Uterus (tissue), 2 donors: ENCODE data around the gene NKX2-2.

Source experiments
- CTCF ChIP-seq, 4 experiments: fragments of 200-600 bp in 2 of 4; fragments of 450-650 bp in 2 of 4; sonication (generic) in 2 of 4; IDR thresholded peaks; one replicate each; pipeline ENCODE4 v1.5.1; 2016 to 2019; ENCODE audit warnings: antibody characterized with exemption in 4 of 4, mild to moderate bottlenecking in 2 of 4, moderate library complexity in 1 of 4
- POLR2A ChIP-seq, 2 donors: fragments of 450-650 bp; IDR thresholded peaks; one replicate each; pipeline ENCODE4 v1.6.1; 2016; ENCODE audit warnings: antibody characterized with exemption in 2 of 2, mild to moderate bottlenecking in 1 of 2, moderate library complexity in 1 of 2

GRCh38 chr20:21503345-21503744 lies 10.5 kb downstream of the NKX2-2 start:
- TF ChIP-seq CTCF (IDR thresholded peaks at IDR 0.05) = no peak
- TF ChIP-seq POLR2A (IDR thresholded peaks at IDR 0.05) = no peak
